Prostate gland (tissue), 2 donors: ENCODE results near the gene MRTO4. TPM values are rescaled to one million over a fixed set of nuclear protein-coding genes. Genes with fewer than 3 reads are reported as not detected.
"Not testable (repeated sequence)": the region's sequence is repeated elsewhere in the genome, so short reads cannot be mapped to it uniquely, and the experiment has no call there.

Source experiments
- DNase-seq: peaks from one replicate; pipeline ENCODE4 v3.0.0-alpha.2; 2019; ENCODE audit warnings: low spot score
- H3K27ac ChIP-seq, 2 donors: fragments of 200-600 bp; sonication (generic); 2 replicates each; pipeline ENCODE4 v1.5.1; 2017 to 2019
- H3K27me3 ChIP-seq: fragments of 200-600 bp; sonication (generic); replicated peaks from 2 replicates; pipeline ENCODE4 v1.5.1; 2019; ENCODE audit not compliant: insufficient read depth
- H3K36me3 ChIP-seq, 2 donors: fragments of 200-600 bp; sonication (generic); 1 replicate in 1 of 2; 2 replicates in 1 of 2; pipeline versions ENCODE4 v1.5.1 to v1.8.1; 2017 to 2019
- H3K4me1 ChIP-seq: fragments of 200-600 bp; sonication (generic); replicated peaks from 2 replicates; pipeline ENCODE4 v1.5.1; 2019
- H3K4me3 ChIP-seq, 2 donors: fragments of 200-600 bp; sonication (generic); 2 replicates each; pipeline ENCODE4 v1.5.1; 2017 to 2019
- H3K9me3 ChIP-seq: fragments of 200-600 bp; sonication (generic); 2 replicates; pipeline ENCODE4 v1.5.1; 2017
- POLR2A ChIP-seq: fragments of 450-650 bp; IDR thresholded peaks from one replicate; pipeline ENCODE4 v1.6.1; 2016; ENCODE audit warnings: antibody characterized with exemption, mild to moderate bottlenecking
- POLR2AphosphoS5 ChIP-seq: sonication (generic); formaldehyde crosslinking; IDR thresholded peaks from one replicate; pipeline ENCODE4 v1.6.1; 2017; ENCODE audit warnings: antibody characterized with exemption
- WGBS: methylation state at CpG from one replicate; pipeline ENCODE4 v1.1.5; 2018; 5-methylcytosine and 5-hydroxymethylcytosine counted together
- intact Hi-C: fragments of 100-400 bp; cut with DNase I; formaldehyde crosslinking; loops from one replicate; pipeline ENCODE4 v1.14.2; 2022
- total RNA-seq, 2 donors: library from RNA; depleted of rRNA; stranded (reverse); fragments of >200 nt; gene quantifications; one replicate each; pipeline ENCODE4 v1.1.0, GENCODE V29; 2016
- TF ChIP-seq, protein P1 (sequence below), 4 experiments: fragments of 200-600 bp in 2 of 4; fragments of 450-650 bp in 2 of 4; sonication (generic) in 2 of 4; IDR thresholded peaks; 1 replicate in 3 of 4; 2 replicates in 1 of 4; pipeline ENCODE4 v1.5.1; 2016 to 2019; ENCODE audit warnings: antibody characterized with exemption in 4 of 4, mild to moderate bottlenecking in 2 of 4, moderate library complexity in 2 of 4

The MRTO4 gene
- total RNA-seq, 2 donors from 2014 or later, result 20.5 to 21.9 TPM

DNA sequence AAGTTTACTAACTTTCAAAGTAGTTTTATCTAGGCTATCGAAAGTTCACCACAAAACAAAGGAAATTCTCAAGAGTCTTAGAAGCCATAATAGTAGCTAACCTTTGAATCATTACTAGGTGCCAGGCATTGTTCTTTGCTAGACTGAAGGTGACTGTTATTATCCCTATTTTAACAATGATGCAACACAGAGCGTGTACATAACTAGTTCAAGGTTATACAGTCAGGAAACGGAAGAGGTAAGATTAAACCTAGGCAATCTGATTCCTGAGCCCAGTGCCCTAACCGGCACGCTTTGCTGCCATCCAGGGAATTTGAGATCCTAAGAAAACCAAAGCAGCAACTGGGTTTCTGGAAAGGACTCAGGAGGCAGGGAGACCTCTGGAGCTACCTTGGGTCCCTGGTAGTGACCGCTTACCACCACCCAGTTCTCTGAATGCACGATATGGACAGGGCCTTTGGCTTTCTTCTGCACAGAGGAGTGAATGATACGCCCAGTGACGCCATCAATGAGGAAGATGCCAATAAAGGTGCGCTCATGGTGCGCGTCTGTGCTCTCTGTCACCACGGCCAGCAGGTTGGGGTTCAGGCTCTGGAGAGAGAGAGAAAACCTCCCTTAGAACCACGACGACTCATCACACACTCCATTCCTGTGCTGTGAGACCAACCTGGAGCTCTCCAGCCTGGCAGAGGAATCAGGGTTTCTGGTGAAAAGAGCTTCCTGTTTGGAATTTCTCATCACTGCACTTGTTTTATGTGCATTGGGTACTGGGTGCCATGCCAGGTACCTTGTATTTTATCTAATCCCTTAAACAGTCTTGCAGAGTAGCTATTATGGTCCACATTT is 28.4 kb upstream of the MRTO4 start:
- 90% methylated on average over 15 of the region's 15 CpGs for WGBS
- intact Hi-C loops, result no loop called here
- peaks cover 0 to 3% of the 10 kb centered on the region in 2 donors for H3K36me3 ChIP-seq
- TF ChIP-seq POLR2A, result no peak
- TF ChIP-seq, protein P1, sequence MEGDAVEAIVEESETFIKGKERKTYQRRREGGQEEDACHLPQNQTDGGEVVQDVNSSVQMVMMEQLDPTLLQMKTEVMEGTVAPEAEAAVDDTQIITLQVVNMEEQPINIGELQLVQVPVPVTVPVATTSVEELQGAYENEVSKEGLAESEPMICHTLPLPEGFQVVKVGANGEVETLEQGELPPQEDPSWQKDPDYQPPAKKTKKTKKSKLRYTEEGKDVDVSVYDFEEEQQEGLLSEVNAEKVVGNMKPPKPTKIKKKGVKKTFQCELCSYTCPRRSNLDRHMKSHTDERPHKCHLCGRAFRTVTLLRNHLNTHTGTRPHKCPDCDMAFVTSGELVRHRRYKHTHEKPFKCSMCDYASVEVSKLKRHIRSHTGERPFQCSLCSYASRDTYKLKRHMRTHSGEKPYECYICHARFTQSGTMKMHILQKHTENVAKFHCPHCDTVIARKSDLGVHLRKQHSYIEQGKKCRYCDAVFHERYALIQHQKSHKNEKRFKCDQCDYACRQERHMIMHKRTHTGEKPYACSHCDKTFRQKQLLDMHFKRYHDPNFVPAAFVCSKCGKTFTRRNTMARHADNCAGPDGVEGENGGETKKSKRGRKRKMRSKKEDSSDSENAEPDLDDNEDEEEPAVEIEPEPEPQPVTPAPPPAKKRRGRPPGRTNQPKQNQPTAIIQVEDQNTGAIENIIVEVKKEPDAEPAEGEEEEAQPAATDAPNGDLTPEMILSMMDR (IDR thresholded peaks at IDR 0.05), result no peak
- no peak for TF ChIP-seq POLR2AphosphoS5
- H3K4me3 ChIP-seq, result no peak overlapping the region
- H3K4me1 ChIP-seq, result no peaks in the 10 kb centered on the region
- H3K27me3 ChIP-seq, result no peaks in the 10 kb centered on the region
- no peaks in the 10 kb centered on the region for H3K9me3 ChIP-seq
- no peak overlapping the region for H3K27ac ChIP-seq
- no peak for DNase-seq

- no peaks in the 10 kb centered on the region for H3K36me3 ChIP-seq
- no peak overlapping the region for H3K27ac ChIP-seq
- TF ChIP-seq POLR2A (no peak), POLR2AphosphoS5 (no peak)
- TF ChIP-seq, protein P1 (IDR thresholded peaks at IDR 0.05), result no peak
- H3K27me3 ChIP-seq, result no peaks in the 10 kb centered on the region
- H3K9me3 ChIP-seq, result no peaks in the 10 kb centered on the region
- no peak overlapping the region for H3K4me3 ChIP-seq
- WGBS, result 79% methylated on average over 3 of the region's 3 CpGs
- H3K4me1 ChIP-seq, result peaks cover 7% of the 10 kb centered on the region
- no peak for DNase-seq
- intact Hi-C loops, result no loop called here
Observed at GRCh38 chr1:19229229-19229628, 22.4 kb upstream of the MRTO4 start.

GRCh38 chr1:19229828-19230325 is 21.7 kb upstream of the MRTO4 start:
- Histone ChIP-seq H3K36me3 (no peaks in the 10 kb centered on the region), H3K9me3 (no peaks in the 10 kb centered on the region), H3K4me1 (peaks cover 7% of the 10 kb centered on the region), H3K27me3 (no peaks in the 10 kb centered on the region), H3K4me3 (no peak overlapping the region), H3K27ac (no peak overlapping the region)
- 56% methylated on average over 6 of the region's 6 CpGs for WGBS
- DNase-seq, result peak; percentile 16
- intact Hi-C loops, result loop anchor here (10.0 kb wide), 1 partner anchor 325 kb away; the partner anchor contains the start of gene ALDH4A1
- TF ChIP-seq POLR2AphosphoS5, result peak; percentile 4
- TF ChIP-seq, protein P1 (IDR thresholded peaks at IDR 0.05), result no peak

GRCh38 chr1:19231736-19232523 is 19.7 kb upstream of the MRTO4 start:
- not testable (repeated sequence) for DNase-seq, H3K4me3 ChIP-seq, H3K9me3 ChIP-seq, H3K4me1 ChIP-seq, H3K27me3 ChIP-seq, H3K36me3 ChIP-seq
- peak overlapping the region; percentile 17 to 51 for H3K27ac ChIP-seq
- 87% methylated on average over 16 of the region's 16 CpGs for WGBS
- intact Hi-C loops, result loop anchor here (10.0 kb wide), 1 partner anchor 327 kb away; the partner anchor contains the start of gene ALDH4A1

DNA sequence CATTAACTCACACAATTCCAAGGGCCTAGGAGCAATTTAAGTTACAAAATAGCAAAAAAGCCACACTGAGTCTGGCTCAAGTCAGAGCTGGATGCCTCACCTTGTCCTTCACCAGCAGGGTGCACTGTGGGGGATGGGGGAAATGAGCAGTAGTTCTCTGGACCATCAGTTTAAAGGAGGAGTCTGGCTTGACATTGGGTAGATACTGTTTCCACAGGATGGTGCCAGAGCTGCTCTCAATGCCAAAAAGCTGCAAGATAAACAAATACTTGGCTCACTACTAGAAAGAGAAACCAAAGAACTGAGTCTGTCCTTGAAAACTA is 19.1 kb upstream of the MRTO4 start:
- peak; percentile 70 for TF ChIP-seq POLR2AphosphoS5
- TF ChIP-seq POLR2A, result no peak
- TF ChIP-seq, protein P1 (IDR thresholded peaks at IDR 0.05), result peak in 2 of 4 experiments; percentile 14 to 27
- H3K27ac ChIP-seq, result peak overlapping the region; percentile 46 to 51
- peaks cover 0 to 5% of the 10 kb centered on the region in 2 donors for H3K36me3 ChIP-seq
- no peaks in the 10 kb centered on the region for H3K9me3 ChIP-seq
- peak; percentile 40 for DNase-seq
- H3K4me1 ChIP-seq, result peaks cover 7% of the 10 kb centered on the region
- H3K4me3 ChIP-seq, result no peak overlapping the region
- intact Hi-C loops, result loop anchor here (10.0 kb wide), 1 partner anchor 328 kb away; the partner anchor contains the start of gene ALDH4A1
- no peaks in the 10 kb centered on the region for H3K27me3 ChIP-seq
